Myocyte (in vitro differentiated cells): ENCODE measurements around the gene RALGAPA2. TPM values are rescaled to one million over a fixed set of nuclear protein-coding genes. Genes with fewer than 3 reads are reported as not detected.
"Not testable (repeated sequence)": the region's sequence is repeated elsewhere in the genome, so short reads cannot be mapped to it uniquely, and the experiment has no call there.

Experiments used
- DNase-seq: peaks from one replicate; pipeline ENCODE4 v3.0.0-alpha.2; 2012; ENCODE audit warnings: low read depth
- total RNA-seq: library from RNA; depleted of rRNA; stranded (reverse); fragments of >200 nt; gene quantifications from 2 replicates; pipeline ENCODE4 v1.2.3, GENCODE V29; 2014

The RALGAPA2 gene
- total RNA-seq, 1 donor from 2014 or later = 13.9 TPM

DNA sequence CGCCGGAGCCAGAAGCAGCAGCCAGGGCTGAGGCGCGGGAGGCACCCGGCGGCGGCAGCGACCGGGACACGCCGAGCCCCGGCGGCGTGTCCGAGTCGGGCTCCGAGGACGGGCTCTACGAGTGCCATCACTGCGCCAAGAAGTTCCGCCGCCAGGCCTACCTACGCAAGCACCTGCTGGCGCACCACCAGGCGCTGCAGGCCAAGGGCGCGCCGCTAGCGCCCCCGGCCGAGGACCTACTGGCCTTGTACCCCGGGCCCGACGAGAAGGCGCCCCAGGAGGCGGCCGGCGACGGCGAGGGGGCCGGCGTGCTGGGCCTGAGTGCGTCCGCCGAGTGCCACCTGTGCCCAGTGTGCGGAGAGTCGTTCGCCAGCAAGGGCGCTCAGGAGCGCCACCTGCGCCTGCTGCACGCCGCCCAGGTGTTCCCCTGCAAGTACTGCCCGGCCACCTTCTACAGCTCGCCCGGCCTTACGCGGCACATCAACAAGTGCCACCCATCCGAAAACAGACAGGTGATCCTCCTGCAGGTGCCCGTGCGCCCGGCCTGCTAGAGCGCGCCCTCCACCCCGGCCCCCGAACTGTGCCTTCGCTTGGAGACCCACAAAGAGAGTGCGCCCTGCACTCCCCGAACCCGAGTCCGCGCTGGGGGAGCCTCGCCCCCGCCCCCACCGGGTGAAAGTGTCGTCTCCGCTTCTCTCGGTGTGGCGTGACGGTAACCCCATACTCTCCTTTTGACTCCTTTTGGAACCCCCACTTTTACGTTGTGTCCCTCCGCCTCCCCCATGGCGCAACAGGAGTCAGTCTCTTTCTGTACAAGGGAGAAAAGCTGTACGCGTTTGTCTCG is 343.0 kb downstream of the RALGAPA2 start:
- no peak for DNase-seq

DNA sequence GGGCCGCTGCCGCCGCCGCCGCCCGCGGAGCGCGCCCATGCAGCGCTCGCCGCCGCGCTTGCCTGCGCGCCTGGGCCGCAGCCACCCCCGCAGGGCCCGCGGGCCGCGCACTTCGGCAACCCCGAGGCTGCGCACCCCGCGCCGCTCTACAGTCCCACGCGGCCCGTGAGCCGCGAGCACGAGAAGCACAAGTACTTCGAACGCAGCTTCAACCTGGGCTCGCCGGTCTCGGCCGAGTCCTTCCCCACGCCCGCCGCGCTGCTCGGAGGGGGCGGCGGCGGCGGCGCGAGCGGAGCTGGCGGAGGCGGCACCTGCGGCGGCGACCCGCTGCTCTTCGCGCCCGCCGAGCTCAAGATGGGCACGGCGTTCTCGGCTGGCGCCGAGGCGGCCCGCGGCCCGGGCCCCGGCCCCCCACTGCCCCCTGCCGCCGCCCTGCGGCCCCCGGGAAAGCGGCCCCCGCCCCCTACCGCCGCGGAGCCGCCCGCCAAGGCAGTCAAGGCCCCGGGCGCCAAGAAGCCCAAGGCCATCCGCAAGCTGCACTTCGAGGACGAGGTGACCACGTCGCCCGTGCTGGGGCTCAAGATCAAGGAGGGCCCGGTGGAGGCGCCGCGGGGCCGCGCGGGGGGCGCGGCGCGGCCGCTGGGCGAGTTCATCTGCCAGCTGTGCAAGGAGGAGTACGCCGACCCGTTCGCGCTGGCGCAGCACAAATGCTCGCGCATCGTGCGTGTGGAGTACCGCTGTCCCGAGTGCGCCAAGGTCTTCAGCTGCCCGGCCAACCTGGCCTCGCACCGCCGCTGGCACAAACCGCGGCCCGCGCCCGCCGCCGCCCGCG is 343.8 kb downstream of the RALGAPA2 start:
- no peak for DNase-seq

DNA sequence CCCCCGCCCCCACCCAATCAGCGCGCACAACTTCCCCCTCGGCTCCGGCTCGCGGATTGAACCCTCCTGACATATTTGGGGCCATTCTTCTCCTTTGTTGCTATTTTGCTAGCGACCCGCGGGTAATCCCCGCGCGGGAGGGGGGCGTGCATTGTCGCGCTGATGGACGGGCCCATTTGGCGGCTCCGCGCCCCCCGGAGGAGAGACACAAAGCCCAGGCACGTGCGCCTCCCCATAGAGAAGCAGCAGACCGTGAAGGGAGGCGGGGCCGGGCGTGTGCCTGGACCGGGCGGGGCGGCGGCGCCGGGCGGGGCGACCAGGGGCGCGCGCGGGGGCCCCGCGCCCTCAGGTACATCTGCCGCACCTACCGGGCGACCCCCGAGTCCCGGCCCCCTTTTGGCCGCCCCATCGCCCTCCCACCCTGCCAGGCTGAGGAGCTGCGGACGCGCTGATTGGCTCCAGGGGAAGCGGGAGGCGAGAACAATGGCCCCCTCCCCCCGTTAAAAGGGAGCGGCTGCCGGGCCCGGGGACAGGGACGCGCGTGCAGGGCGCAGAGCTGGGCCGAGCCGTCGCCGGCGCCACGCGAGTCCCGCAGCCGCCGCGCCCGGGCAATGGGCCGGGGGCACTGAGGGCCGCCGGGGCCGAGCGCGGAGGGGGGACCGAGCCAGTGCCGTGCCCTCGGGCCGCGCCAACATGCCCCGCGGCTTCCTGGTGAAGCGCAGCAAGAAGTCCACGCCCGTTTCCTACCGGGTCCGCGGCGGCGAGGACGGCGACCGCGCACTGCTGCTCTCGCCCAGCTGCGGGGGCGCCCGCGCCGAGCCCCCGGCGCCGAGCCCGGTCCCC is 344.6 kb downstream of the RALGAPA2 start, which contains the start of gene INSM1:
INSM1 (plus strand) TSS at position 530 of the 843 bp plus-strand sequence; CDS start at position 694, 164 bp downstream.
- no peak for DNase-seq

DNA sequence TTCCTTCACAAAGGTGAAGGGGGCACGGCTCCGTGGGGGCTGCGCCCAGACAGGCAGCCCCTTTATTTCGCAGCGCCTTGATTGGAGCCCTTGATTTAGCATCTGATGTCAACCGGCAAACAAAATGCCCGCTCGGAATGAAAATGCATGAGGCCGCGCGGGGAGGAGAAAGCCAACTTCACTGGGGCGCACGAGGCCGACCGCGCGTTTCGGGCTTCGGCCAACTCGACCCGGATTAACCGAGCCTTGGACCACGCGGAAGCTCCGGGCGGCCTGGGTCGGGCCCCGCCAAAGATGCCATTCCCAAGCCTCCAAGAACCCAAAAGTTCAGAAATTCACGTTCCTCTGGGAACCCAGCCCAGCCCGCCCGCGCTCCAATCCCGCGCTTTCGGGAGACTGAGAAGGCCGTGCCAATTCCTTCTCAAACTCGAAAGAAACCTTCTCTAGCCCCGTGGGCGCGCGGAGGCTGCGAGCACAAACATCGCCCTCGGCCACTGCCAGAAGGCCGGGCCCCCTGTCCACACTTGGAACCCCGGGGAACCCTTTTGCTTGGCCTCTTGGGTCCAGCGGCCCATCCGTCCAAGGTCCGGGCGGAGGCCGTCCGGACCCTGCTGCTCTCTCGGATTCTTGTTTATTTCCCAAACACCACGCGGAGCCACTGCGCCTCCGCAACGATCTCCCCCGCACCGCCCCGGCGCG is 345.4 kb downstream of the RALGAPA2 start:
- DNase-seq = no peak

DNA sequence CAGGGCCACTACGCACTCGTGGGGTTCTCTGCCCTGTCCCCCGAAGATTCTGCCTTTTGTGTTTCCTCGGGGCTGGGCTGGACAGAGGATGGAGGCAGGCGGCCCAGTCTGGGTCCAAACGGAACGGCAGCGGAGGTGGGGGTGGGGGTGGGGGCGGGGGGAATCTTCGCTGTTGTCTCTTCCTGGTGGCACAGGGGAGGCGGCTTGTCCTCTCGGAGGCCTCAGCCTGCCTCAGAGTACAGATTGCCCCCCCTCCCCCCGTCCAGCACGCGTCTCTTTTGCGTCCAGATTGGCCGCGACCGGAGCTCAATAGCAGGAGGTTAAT is 345.9 kb downstream of the RALGAPA2 start:
- DNase-seq = no peak

DNA sequence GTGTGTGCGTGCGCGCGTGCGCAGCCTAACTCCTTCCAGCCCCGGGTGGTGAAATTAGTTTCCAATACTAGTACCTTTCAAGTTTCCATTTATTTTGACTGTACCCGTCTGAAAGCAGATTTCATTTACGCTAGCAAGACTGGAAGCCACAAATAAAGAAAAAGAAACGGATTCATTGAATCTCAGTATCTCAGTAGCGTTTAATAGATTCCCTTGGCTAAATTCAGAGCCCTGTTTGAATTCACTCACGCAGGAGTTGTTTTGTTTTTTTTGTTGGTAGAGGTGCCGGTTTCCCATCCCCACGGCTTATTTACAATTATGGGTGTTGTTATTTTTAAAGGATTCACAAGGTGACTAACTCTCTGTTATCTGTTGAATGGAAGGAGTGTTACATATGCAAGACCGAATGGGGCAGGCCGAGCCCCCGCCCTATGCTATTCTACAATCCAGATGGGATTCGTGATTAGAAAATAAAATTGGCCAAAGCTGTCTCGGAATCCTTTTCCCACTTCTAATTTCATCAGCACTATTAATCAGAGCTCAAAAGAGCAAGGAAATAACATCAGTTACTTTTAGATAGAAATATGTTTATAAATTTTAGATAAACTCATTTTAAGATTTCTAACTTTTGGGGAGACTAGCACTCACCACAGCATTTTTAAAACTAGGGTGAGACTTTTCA is 346.8 kb downstream of the RALGAPA2 start:
- DNase-seq = no peak

DNA sequence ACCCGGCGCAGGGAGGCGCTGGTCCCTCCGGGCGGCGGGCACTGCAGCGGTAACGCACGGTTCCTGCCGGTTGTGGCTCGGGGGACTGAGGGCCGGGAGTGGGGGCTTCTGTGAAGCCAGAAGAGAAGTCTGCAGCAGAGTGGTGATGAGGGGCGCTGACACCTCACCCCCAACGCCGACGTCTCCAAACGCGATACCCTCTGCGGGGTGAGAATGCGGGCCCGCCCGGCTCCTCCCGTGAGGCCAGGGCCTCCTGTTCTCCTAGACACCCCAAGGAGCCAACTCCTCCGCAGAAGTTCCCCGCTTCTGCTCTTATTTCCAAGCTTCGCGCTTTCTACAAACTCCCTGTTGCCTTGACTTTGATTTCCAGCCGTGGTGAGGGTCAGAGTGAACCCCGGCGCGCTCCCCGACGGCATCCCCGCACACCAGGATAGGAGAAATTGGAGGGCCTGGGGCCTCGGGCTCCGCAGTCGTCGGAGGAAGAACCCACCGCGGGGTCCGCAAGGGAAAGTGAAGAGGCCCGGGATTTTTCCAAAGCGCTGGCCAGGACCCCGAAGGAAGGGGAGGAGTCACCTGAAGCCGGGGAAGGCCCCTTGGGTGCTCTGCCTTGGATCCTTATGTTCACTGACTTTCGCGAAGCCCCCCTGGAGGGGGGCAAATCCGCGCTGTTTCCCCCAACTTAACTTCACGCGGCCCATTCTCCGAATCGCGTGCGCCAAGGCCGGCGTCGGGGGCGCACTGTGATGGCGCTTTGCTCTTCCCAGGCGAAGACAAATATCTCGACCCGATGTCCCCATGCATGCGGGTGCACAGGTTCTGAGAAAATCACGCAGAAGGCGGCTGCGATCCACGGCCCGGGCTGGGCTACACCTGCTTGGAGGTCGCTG is 347.6 kb downstream of the RALGAPA2 start:
- no peak for DNase-seq

DNA sequence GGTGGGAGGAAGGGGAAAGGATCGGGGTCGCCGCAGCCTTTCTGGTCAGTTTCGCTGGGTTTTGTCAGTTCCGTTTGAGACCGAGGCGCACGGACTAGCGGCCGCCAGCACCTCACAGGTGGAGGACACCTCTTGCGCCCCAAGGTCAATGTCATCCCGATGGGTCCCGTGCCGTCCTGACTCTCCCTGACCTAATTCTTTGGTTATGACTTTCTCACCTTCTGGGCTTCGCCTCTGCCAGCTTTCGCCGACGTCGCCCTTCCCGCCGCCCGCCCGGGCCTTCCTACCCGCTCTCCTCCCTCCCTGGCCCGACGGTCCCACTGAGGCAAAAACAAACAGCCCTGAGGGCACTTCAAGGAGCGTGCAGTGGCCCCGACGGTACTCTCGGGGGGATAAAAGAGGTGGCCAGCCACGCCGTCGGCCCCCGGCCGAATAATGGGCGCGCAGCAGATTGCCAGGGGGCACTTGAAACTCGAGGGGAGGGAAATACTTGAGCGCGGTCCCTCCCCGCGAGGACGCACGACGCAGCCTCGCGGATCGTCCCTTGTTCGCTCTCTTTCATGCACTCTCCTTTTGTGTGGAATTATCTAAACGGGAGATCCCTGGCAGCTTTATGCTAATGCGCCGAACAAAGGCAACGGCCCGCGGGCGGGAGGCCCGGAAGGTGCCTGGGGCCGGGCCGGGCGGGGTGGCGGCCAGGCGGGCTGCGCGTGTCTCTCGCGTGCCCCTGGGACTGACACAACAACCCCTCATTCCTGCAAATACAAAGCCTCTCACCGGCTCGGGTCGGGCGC is 348.4 kb downstream of the RALGAPA2 start:
- DNase-seq = no peak

DNA sequence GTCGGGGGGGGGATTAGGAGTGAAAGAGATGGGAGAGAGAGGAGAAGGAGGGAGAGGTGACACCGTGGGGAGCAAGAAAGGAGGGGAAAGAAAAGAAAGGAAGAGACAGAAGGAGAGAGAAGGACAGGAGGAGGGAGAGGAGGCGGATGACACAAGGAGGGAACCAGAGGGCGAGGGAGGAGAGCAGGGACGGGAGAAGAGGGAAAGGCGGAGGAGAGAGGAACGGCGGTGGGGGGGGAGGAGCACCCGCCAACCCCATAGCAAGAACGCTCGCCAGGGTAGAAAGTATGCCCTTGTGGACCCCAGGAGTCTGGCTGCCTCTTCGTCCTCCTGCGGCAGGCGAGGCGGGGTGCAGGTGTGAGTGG is 349.0 kb downstream of the RALGAPA2 start:
- DNase-seq = no peak

DNA sequence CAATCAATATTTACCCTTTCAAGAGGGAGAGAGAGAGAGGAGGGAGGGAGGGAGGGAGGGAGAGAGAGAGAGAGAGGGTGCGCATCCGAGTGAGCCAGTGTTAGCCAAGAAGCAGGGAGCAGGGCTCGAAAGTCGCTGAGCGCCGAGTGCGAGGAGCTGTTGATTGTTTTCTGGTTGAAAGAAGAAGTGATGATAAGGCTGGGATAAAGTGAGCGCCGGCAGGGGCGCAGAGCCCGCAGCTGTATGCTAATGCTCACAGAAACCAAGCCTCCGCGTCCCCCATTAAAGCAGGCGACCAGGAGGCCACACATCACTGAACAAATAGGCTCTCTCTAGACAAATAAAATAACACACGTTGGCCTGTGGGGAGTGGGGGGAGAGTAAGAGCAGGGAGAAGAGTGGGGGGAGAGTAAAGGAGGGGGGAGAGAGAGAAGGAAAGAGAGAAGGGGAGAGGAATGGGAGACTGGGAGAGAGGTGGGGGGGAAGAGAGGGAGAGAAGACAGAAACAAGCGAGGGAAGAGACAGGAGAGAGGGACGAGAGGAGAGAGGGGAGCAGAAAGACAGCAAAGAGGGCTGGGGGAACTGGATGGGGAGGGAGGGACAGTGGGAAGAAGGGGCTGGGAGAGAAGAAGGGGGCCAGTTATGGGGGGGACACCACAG is 349.5 kb downstream of the RALGAPA2 start:
- DNase-seq = no peak

DNA sequence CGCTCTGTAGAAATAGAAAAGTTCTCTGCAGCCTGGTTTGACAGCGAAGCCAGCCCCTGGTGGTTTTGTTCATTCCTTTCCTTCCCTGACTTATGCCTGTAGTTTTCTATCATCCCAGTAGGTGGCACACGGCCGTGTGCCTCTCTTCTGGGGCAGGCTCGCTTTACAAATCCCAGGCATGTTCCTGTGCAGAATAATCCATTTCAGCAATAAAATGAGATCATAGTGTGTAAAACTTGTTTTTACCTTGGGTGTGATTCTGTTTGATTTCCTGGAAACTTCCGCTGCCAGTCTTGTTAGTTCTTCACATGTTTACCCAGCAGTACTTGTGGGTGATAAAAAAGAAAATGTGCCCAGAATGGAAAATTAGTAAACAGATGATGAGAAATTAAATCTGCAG is 352.0 kb downstream of the RALGAPA2 start:
- DNase-seq = peak; percentile 77

DNA sequence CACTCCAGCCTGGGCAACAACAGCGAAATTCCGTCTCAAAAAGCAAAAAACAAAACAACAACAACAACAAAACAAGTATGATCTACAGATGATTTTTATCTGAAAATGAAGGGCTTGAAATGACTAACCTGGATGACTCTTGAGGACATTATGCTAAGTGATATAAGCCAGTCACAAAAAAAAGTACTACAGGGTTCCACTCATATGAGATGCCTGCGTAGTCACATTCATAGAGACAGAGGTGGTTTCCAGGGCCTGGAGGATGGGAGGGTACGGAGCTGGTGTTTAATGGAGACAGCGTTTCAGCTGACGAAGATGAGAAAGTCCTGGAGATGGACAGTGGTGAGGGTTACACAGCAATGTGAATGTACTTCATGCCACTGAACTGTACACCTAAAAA is 352.8 kb downstream of the RALGAPA2 start:
- no peak for DNase-seq

DNA sequence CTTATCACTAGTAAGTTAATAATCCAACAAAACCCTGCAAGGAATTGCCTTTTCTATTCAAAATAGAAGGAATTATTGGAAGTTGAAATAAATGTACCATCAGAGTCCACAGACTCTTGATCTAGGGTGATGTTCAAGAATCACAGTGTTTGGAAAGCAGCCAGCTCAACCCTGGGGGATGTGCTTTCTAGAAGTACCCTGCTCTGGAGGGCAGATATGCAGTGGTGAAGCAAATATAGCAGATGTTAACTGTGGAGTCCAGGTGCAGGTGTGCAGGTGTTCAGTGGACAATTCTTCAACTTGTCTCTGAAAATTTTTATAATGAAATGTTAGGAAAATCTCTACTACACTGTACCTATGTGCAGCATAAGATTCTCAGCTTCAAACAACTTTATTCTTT is 353.6 kb downstream of the RALGAPA2 start:
- no peak for DNase-seq

DNA sequence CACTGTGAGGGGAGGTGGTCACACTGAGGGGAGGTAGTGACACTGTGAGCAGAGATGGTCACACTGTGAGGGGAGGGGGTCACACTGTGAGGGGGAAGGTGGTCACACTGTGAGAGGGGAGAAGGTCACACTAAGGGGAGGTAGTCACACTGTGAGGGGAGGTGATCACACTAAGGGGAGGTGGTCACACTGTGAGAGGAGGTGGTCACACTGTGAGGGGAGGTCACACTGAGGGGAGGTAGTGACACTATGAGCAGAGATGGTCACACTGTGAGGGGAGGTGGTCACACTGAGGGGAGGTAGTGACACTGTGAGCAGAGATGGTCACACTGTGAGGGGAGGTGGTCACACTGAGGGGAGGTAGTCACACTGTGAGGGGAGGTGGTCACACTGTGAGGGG is 356.9 kb downstream of the RALGAPA2 start:
- DNase-seq = not testable (repeated sequence)

DNA sequence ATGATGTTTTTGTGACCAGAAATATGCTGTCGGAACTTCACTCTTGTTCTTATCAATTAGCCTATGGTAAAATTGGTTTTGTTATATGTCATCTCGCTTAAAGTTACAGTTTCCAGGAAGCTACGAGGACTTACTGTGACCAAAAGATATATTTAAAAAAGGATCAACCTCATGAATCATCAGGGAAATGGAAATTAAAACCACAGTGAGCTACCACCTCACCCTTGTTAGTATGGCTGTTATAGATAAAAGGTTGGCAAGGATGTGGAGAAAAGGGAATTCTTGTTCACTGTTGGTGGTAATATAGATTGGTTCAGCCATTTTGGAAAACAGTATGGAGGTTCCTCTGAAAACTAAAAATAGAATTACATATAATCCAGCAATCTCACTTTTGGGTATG is 358.9 kb downstream of the RALGAPA2 start:
- no peak for DNase-seq

DNA sequence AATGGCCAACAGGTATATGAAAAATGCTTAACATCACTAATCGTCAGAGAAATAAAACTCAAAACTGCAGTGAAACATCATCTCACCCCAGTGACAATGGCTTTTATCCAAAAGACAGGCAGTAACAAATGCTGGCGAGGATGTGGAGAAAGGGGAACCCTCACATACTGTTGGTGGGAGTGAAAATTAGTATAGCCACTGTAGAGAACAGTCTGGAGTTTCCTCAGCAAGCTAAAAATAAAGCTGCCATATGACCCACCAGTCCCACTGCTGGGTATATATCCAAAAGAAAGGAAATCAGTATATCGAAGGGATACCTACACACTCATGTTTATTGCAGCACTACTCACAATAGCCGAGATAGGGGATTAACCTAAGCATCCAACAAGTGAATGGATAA is 368.0 kb downstream of the RALGAPA2 start:
- DNase-seq = no peak

DNA sequence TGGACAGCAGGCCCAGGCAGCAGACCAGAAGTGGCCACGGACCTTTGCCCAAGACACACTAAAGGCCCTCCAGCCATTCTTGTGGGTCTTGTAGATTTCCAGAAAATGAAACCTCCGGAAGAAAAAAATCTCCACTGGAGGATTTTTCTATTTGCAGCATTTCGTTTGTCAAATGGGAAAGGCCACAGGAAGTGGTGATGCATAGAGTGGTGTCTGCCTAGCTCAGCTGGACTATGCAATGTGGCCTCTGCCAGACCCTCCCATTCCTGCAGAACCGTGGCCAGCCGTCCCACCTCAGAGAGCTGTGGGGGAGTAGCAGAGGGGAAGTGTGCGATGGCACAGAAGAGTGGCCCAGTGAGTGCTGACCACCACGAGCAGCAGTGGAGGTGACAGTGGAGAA is 368.5 kb downstream of the RALGAPA2 start:
- no peak for DNase-seq
